Neutrophil (primary cell): ENCODE results near the gene PLEKHA1.

Source experiments
- H3K27ac ChIP-seq: fragments of 200-600 bp; sonication (generic); 2 replicates; pipeline ENCODE4 v1.5.1; 2016; ENCODE audit warnings: mild to moderate bottlenecking, moderate library complexity
- H3K27me3 ChIP-seq: fragments of 200-600 bp; sonication (generic); 2 replicates; pipeline ENCODE4 v1.6.0; 2016; ENCODE audit warnings: mild to moderate bottlenecking
- H3K36me3 ChIP-seq: fragments of 200-600 bp; sonication (generic); 2 replicates; pipeline ENCODE4 v1.5.1; 2017
- H3K4me1 ChIP-seq, 2 experiments: fragments of 200-600 bp in 1 of 2; sonication (generic) in 1 of 2; 1 replicate in 1 of 2; 2 replicates in 1 of 2; pipeline versions ENCODE4 v1.5.1 to v1.6.1; 2013 to 2016; ENCODE audit warnings: low read depth in 1 of 2, low read length in 1 of 2, mild to moderate bottlenecking in 1 of 2, moderate library complexity in 1 of 2; ENCODE audit not compliant: control insufficient read depth in 1 of 2, insufficient read depth in 1 of 2
- H3K4me3 ChIP-seq, 2 experiments: fragments of 200-600 bp in 1 of 2; sonication (generic) in 1 of 2; 1 replicate in 1 of 2; 2 replicates in 1 of 2; pipeline ENCODE4 v1.5.1; 2013 to 2016; ENCODE audit warnings: low read depth in 1 of 2, low read length in 1 of 2, mild to moderate bottlenecking in 1 of 2, moderate library complexity in 1 of 2
- H3K9me3 ChIP-seq: fragments of 200-600 bp; sonication (generic); 2 replicates; pipeline ENCODE4 v1.5.1; 2016
- CTCF ChIP-seq: fragments of 200-600 bp; sonication (generic); IDR thresholded peaks from 2 replicates; pipeline ENCODE4 v1.5.1; 2016; ENCODE audit warnings: antibody characterized with exemption

Gene PLEKHA1

DNA sequence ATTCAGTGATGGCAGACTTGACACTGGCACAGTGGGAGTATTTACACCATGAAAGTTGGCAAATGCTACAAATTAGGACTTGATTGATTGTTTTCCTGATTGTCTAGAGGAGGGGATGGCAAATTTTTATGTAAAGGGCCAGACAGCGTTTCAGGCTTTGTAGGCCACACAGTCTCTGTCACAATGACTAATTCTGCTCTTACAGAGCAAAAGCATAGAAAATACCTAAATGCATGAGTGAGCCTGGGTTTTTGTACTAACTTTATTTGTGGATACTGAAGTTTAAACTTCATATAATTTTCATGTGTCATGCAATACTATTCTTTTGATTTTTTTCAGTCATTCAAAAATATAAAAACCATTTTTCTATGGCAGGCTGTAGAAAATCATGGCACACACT lies 71.0 kb downstream of the PLEKHA1 start:
- Histone ChIP-seq H3K4me3 (no peak overlapping the region), H3K36me3 (no peaks in the 10 kb centered on the region), H3K4me1 (no peaks in the 10 kb centered on the region), H3K9me3 (no peaks in the 10 kb centered on the region), H3K27ac (no peak overlapping the region), H3K27me3 (peaks cover 57% of the 10 kb centered on the region)
- TF ChIP-seq CTCF = no peak

- H3K9me3 ChIP-seq = no peaks in the 10 kb centered on the region
- no peaks in the 10 kb centered on the region for H3K4me1 ChIP-seq
- H3K27ac ChIP-seq = no peak overlapping the region
- no peak overlapping the region for H3K4me3 ChIP-seq
- H3K27me3 ChIP-seq = peaks cover 61% of the 10 kb centered on the region
- no peak for TF ChIP-seq CTCF
- no peaks in the 10 kb centered on the region for H3K36me3 ChIP-seq
Observed at GRCh38 chr10:122445904-122446303, 71.4 kb downstream of the PLEKHA1 start.

DNA sequence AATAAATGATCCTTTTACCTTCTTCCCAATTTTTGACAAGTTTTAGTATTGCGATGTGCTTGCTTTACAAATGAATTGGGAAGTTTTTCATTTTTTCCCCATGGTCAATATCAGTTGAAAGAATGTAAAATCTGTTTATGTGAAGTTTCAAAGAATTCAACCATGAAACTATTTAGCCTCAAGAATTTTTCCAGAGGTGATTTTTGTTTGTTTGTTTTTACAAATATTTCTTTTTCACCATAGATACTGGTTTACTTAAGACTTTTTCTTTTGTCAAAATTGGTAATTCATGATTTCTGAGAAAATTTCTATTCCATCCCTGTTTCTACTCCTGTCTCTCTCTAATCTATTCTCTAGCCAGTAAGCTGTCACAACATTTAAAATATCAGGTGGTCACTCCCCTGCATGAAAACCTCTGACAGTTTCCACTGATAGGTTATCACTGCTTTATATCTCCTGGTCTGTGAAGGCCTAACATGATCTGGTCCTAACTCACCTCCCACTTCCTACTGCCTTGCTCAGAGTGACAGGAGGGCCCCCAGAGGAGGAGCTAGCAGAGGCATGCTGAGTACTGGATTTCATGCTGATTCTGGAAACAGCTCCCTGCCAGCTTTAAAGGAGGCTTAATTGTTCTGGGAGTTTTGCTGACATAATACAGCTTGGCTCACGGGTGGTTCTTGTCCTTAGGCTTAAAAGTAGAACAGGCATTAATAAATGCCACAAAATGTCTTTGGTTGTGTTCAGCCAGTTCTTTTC lies 72.3 kb downstream of the PLEKHA1 start:
- Histone ChIP-seq H3K36me3 (no peaks in the 10 kb centered on the region), H3K27me3 (peaks cover 64% of the 10 kb centered on the region), H3K9me3 (no peaks in the 10 kb centered on the region), H3K4me1 (no peaks in the 10 kb centered on the region), H3K4me3 (no peak overlapping the region), H3K27ac (no peak overlapping the region)
- no peak for TF ChIP-seq CTCF

- Histone ChIP-seq H3K9me3 (no peaks in the 10 kb centered on the region), H3K4me3 (no peak overlapping the region), H3K36me3 (no peaks in the 10 kb centered on the region), H3K27me3 (peaks cover 64% of the 10 kb centered on the region), H3K27ac (no peak overlapping the region), H3K4me1 (no peaks in the 10 kb centered on the region)
- no peak for TF ChIP-seq CTCF
Observed at GRCh38 chr10:122448600-122448999, 74.1 kb downstream of the PLEKHA1 start.

DNA sequence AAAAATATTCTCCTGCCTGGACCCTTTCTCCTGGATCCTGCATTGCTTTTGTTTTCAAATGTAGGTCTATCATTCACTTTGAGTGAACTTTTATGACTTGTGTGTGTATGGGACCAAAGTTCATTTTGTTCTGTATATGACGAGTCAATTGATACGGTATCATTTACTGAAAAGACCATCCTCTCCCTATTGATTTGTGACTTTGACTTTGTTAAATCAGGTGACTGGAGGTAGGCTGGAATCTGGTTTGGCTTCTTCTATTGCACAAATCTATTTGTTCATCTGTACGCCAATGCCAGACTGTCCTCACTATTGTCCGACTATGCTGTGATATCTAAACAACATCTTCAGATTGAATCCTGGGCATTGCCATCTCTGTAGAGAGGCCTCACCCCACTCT lies 74.6 kb downstream of the PLEKHA1 start:
- no peak for TF ChIP-seq CTCF
- Histone ChIP-seq H3K9me3 (no peaks in the 10 kb centered on the region), H3K4me3 (no peak overlapping the region), H3K27ac (no peak overlapping the region), H3K36me3 (no peaks in the 10 kb centered on the region), H3K27me3 (peaks cover 64% of the 10 kb centered on the region), H3K4me1 (no peaks in the 10 kb centered on the region)
